Cardiac fibroblast (primary cell): ENCODE results near the gene YIF1A.

Experiments
- DNase-seq, 2 donors: peaks; one replicate each; pipeline versions ENCODE4 v3.0.0 to v3.0.0-alpha.2; 2010; ENCODE audit warnings: low read depth in 2 of 2
- H3K4me3 ChIP-seq, 2 donors: replicated peaks in 1 of 2; 1 replicate in 1 of 2; 2 replicates in 1 of 2; pipeline ENCODE4 v1.5.1; 2011; ENCODE audit warnings: low read depth in 2 of 2, low read length in 2 of 2, mild to moderate bottlenecking in 2 of 2, moderate library complexity in 1 of 2
- CTCF ChIP-seq: IDR thresholded peaks from one replicate; pipeline ENCODE4 v1.5.1; 2011; ENCODE audit warnings: low read depth, mild to moderate bottlenecking, low read length, inconsistent platforms

Gene YIF1A

GRCh38 chr11:66248903-66249302 is 40.0 kb downstream of the YIF1A start:
- H3K4me3 ChIP-seq = no peak overlapping the region
- DNase-seq = no peak
- no peak for TF ChIP-seq CTCF

GRCh38 chr11:66247801-66248200 is 41.1 kb downstream of the YIF1A start:
- TF ChIP-seq CTCF = no peak
- DNase-seq = no peak

GRCh38 chr11:66247295-66247694 is 41.6 kb downstream of the YIF1A start:
- no peak for TF ChIP-seq CTCF
- no peak for DNase-seq
- no peak overlapping the region for H3K4me3 ChIP-seq

More at GRCh38 chr11:66247801-66248200, 41.1 kb downstream of the YIF1A start:
- no peak overlapping the region for H3K4me3 ChIP-seq

GRCh38 chr11:66243782-66244535 is 45.0 kb downstream of the YIF1A start:
- no peak overlapping the region for H3K4me3 ChIP-seq
- TF ChIP-seq CTCF = no peak
- no peak for DNase-seq

- H3K4me3 ChIP-seq = no peak overlapping the region
- DNase-seq = no peak
- no peak for TF ChIP-seq CTCF
Measured at GRCh38 chr11:66242095-66242765, 46.7 kb downstream of the YIF1A start.

- no peak for TF ChIP-seq CTCF
- no peak for DNase-seq
- H3K4me3 ChIP-seq = no peak overlapping the region
Measured at GRCh38 chr11:66240781-66241136, 48.2 kb downstream of the YIF1A start.
